ENCODE measurements around the gene ARHGAP40. TPM values are rescaled to one million over a fixed set of nuclear protein-coding genes. Genes with fewer than 3 reads are reported as not detected.

ARHGAP40 gene
- total and polyA plus RNA-seq, 9 of the 15 experiments (the other 6 are each of a cell fraction or from before 2014, with no cell fraction given): not detected

DNA sequence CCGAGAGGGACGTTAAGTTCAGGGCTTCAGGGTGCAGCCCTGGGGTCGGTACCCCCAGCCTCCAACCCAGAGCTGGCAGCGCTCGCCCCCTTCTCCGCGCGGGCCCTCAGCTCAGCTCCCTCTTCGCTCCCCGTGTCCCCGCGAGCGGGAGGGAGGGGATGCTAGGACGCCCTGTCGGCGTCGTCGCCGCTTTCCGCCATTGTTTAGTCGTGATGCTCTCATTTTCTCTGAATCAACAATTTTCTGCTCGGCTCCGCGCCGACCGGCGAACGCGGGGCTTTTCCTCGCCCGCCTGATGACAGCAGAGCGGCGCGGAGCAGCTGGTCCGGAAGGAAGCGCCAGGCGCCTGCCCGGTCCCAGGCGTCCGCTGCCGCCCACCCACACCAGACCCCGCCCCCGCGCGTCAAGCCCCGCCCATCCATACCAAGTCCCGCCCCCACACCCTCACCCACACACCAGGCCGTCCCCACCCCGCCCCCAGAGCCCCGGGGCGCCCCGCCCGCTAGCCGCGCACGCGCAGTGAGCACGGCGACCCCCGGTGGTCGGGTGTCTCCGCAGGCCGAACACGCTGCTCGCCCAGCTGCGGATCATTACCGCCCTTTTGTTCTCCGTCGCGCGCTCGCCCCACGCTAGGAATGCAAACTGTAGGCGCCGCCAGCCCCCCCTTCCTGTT, 72.6 kb downstream of the ARHGAP40 start (continued):
- no peak for TF ChIP-seq ESRRB (CRISPR knock-in tag; IDR thresholded peaks at IDR 0.05; ENCODE audit: borderline replicate concordance)
- TF ChIP-seq ZNF253 (CRISPR knock-in tag; conservative IDR thresholded peaks at IDR 0.05): no peak
- no peak for TF ChIP-seq ZNF584 (CRISPR knock-in tag; IDR thresholded peaks at IDR 0.05; ENCODE audit: low read depth)
- TF ChIP-seq BMI1 (IDR thresholded peaks at IDR 0.05; ENCODE audit: low read length): no peak
- TF ChIP-seq MYNN (IDR thresholded peaks at IDR 0.05): no peak
- TF ChIP-seq MYNN (CRISPR knock-in tag; IDR thresholded peaks at IDR 0.05): no peak
- TF ChIP-seq ZNF121 (CRISPR knock-in tag; conservative IDR thresholded peaks at IDR 0.05): no peak
- no peak for TF ChIP-seq POLR2AphosphoS2 (IDR thresholded peaks at IDR 0.05; ENCODE audit: low read length)
- peak; percentile 84 for TF ChIP-seq SUPT5H (IDR thresholded peaks at IDR 0.05)
- TF ChIP-seq, protein P1, sequence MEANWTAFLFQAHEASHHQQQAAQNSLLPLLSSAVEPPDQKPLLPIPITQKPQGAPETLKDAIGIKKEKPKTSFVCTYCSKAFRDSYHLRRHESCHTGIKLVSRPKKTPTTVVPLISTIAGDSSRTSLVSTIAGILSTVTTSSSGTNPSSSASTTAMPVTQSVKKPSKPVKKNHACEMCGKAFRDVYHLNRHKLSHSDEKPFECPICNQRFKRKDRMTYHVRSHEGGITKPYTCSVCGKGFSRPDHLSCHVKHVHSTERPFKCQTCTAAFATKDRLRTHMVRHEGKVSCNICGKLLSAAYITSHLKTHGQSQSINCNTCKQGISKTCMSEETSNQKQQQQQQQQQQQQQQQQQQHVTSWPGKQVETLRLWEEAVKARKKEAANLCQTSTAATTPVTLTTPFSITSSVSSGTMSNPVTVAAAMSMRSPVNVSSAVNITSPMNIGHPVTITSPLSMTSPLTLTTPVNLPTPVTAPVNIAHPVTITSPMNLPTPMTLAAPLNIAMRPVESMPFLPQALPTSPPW (CRISPR knock-in tag; IDR thresholded peaks at IDR 0.05): peak; percentile 93
- peak; percentile 86 for TF ChIP-seq POLR2B (IDR thresholded peaks at IDR 0.05; ENCODE audit: low read depth, partially characterized antibody)
- TF ChIP-seq, protein P2, sequence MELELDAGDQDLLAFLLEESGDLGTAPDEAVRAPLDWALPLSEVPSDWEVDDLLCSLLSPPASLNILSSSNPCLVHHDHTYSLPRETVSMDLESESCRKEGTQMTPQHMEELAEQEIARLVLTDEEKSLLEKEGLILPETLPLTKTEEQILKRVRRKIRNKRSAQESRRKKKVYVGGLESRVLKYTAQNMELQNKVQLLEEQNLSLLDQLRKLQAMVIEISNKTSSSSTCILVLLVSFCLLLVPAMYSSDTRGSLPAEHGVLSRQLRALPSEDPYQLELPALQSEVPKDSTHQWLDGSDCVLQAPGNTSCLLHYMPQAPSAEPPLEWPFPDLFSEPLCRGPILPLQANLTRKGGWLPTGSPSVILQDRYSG (tag; conservative IDR thresholded peaks at IDR 0.05; ENCODE audit: low read depth): no peak
- TF ChIP-seq ZEB2 (IDR thresholded peaks at IDR 0.05): no peak
- no peak for TF ChIP-seq KLF16 (IDR thresholded peaks at IDR 0.05)
- TF ChIP-seq, protein P3, sequence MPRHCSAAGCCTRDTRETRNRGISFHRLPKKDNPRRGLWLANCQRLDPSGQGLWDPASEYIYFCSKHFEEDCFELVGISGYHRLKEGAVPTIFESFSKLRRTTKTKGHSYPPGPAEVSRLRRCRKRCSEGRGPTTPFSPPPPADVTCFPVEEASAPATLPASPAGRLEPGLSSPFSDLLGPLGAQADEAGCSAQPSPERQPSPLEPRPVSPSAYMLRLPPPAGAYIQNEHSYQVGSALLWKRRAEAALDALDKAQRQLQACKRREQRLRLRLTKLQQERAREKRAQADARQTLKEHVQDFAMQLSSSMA (CRISPR knock-in tag; IDR thresholded peaks at IDR 0.05): peak; percentile 36; the same call in 1 of the 2 replicates
- TF ChIP-seq FOXP1 (CRISPR knock-in tag; IDR thresholded peaks at IDR 0.05): 0 out of 2 replicates have a peak, but pooled peaks have one; percentile 18
- no peak for TF ChIP-seq BRD4 (IDR thresholded peaks at IDR 0.05)
- no peak for TF ChIP-seq STAT5A (IDR thresholded peaks at IDR 0.05; ENCODE audit: borderline replicate concordance, low read length)
- no peak for TF ChIP-seq ZNF444 (CRISPR knock-in tag; IDR thresholded peaks at IDR 0.05)
- TF ChIP-seq ESRRA (IDR thresholded peaks at IDR 0.05; ENCODE audit: borderline replicate concordance, low read depth): no peak
- peak; percentile 89; the same call in 1 of the 2 replicates for TF ChIP-seq PHF8 (IDR thresholded peaks at IDR 0.05; ENCODE audit: borderline replicate concordance, low read length)
- no peak for TF ChIP-seq FOXK2 (conservative IDR thresholded peaks at IDR 0.05 in 1 of 2, IDR thresholded peaks at IDR 0.05 in 1 of 2; ENCODE audit: low read depth in 2 of 2)
- no peak for TF ChIP-seq RUNX1 (IDR thresholded peaks at IDR 0.05; ENCODE audit: low read depth)
- no peak for TF ChIP-seq ZNF24 (IDR thresholded peaks at IDR 0.05)
- TF ChIP-seq GABPB1 (CRISPR knock-in tag; IDR thresholded peaks at IDR 0.05): no peak
- TF ChIP-seq, protein P4, sequence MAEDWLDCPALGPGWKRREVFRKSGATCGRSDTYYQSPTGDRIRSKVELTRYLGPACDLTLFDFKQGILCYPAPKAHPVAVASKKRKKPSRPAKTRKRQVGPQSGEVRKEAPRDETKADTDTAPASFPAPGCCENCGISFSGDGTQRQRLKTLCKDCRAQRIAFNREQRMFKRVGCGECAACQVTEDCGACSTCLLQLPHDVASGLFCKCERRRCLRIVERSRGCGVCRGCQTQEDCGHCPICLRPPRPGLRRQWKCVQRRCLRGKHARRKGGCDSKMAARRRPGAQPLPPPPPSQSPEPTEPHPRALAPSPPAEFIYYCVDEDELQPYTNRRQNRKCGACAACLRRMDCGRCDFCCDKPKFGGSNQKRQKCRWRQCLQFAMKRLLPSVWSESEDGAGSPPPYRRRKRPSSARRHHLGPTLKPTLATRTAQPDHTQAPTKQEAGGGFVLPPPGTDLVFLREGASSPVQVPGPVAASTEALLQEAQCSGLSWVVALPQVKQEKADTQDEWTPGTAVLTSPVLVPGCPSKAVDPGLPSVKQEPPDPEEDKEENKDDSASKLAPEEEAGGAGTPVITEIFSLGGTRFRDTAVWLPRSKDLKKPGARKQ (CRISPR knock-in tag; IDR thresholded peaks at IDR 0.05): no peak
- TF ChIP-seq ZNF175 (CRISPR knock-in tag; IDR thresholded peaks at IDR 0.05; ENCODE audit: low read depth): no peak
- no peak for TF ChIP-seq STAT5B (CRISPR knock-in tag; IDR thresholded peaks at IDR 0.05)

Measured in K562 (cell line).